Fibroblast of skin of left biceps (primary cell): ENCODE measurements around the gene MAPK9.
A peak's percentile ranks its signal among the peaks of the same experiment; 100 is the strongest.
"Not testable (repeated sequence)": the region's sequence is repeated elsewhere in the genome, so short reads cannot be mapped to it uniquely, and the experiment has no call there.

Experiments
- DNase-seq, 2 experiments: peaks; one replicate each; pipeline ENCODE4 v3.0.0-alpha.2; 2013; ENCODE audit warnings: low read depth in 2 of 2

MAPK9 gene

GRCh38 chr5:180235077-180235476 lies 56.8 kb downstream of the MAPK9 start:
- no peak for DNase-seq

GRCh38 chr5:180234271-180234670 lies 57.6 kb downstream of the MAPK9 start:
- DNase-seq: no peak

- DNase-seq: no peak
These were observed 58.2 kb downstream of the MAPK9 start for GRCh38 chr5:180233729-180234128.

- DNase-seq: no peak
These were observed 61.9 kb downstream of the MAPK9 start for GRCh38 chr5:180230017-180230416.

GRCh38 chr5:180222056-180222455 lies 69.8 kb downstream of the MAPK9 start:
- no peak for DNase-seq

- no peak for DNase-seq
These were observed 74.1 kb downstream of the MAPK9 start for GRCh38 chr5:180217797-180218196.

- DNase-seq: no peak
These were observed 75.2 kb downstream of the MAPK9 start for GRCh38 chr5:180216646-180217171.

- no peak for DNase-seq
These were observed 75.9 kb downstream of the MAPK9 start for GRCh38 chr5:180215783-180216630.

GRCh38 chr5:180214870-180215770 lies 76.8 kb downstream of the MAPK9 start:
- no peak for DNase-seq

GRCh38 chr5:180213657-180214207 lies 78.2 kb downstream of the MAPK9 start:
- DNase-seq: no peak

GRCh38 chr5:180213256-180213600 lies 78.7 kb downstream of the MAPK9 start:
- DNase-seq: no peak

GRCh38 chr5:180212363-180213255 lies 79.3 kb downstream of the MAPK9 start:
- DNase-seq: no peak

- no peak for DNase-seq
These were observed 80.2 kb downstream of the MAPK9 start for GRCh38 chr5:180211761-180212035.

- no peak for DNase-seq
These were observed 80.7 kb downstream of the MAPK9 start for GRCh38 chr5:180210961-180211760.

GRCh38 chr5:180210077-180210476 lies 81.8 kb downstream of the MAPK9 start:
- DNase-seq: not testable (repeated sequence)

GRCh38 chr5:180209137-180209581 lies 82.7 kb downstream of the MAPK9 start, which contains the start of gene RASGEF1C:
Gene RASGEF1C, minus strand, starts transcription at chr5:180209211. Its CDS starts 71,159 bp downstream, at chr5:180138052.
- DNase-seq: peak; percentile 8 to 18

GRCh38 chr5:180208435-180209081 lies 83.3 kb downstream of the MAPK9 start:
- no peak for DNase-seq

- DNase-seq: no peak
These were observed 83.8 kb downstream of the MAPK9 start for GRCh38 chr5:180208038-180208434.

- no peak for DNase-seq
These were observed 84.3 kb downstream of the MAPK9 start for GRCh38 chr5:180207593-180207992.

GRCh38 chr5:180206993-180207392 lies 84.9 kb downstream of the MAPK9 start:
- no peak for DNase-seq
